K562 (cell line): Measurements from ENCODE around the gene SLC22A23. TPM values are rescaled to one million over a fixed set of nuclear protein-coding genes. Genes with fewer than 3 reads are reported as not detected.

Experiments used
- BACH1 ChIP-seq: fragments of 200-800 bp; sonication (Bioruptor generic); IDR thresholded peaks from 2 replicates; pipeline ENCODE4 v1.6.1; 2016; ENCODE audit warnings: missing genetic modification characterization, missing compliant biosample characterization
- HDAC8 ChIP-seq: fragments of 450-650 bp; IDR thresholded peaks from 2 replicates; pipeline ENCODE4 v1.6.1; 2016; ENCODE audit warnings: mild to moderate bottlenecking, missing genetic modification characterization, moderate library complexity, missing compliant biosample characterization
- IRF1 ChIP-seq: sonication (generic); formaldehyde crosslinking; IDR thresholded peaks from 2 replicates; pipeline ENCODE4 v1.8.0; 2022; ENCODE audit warnings: missing genetic modification reagents, mild to moderate bottlenecking, borderline replicate concordance
- NFE2L1 ChIP-seq: fragments of 450-650 bp; IDR thresholded peaks from 2 replicates; pipeline ENCODE4 v1.6.1; 2016; ENCODE audit warnings: missing genetic modification characterization, low read depth, mild to moderate bottlenecking, missing compliant biosample characterization, moderate library complexity, borderline replicate concordance
- TGIF2 ChIP-seq: sonication (generic); formaldehyde crosslinking; IDR thresholded peaks from 2 replicates; pipeline ENCODE4 v1.8.1; 2022; ENCODE audit warnings: mild to moderate bottlenecking, missing genetic modification reagents, moderate library complexity
- ZNF318 ChIP-seq, 2 experiments: fragments of 450-650 bp; IDR thresholded peaks; 2 replicates each; pipeline ENCODE4 v1.6.1; 2016; ENCODE audit warnings: mild to moderate bottlenecking in 2 of 2, borderline replicate concordance in 1 of 2, low read depth in 1 of 2, moderate library complexity in 1 of 2
- ZNF436 ChIP-seq: fragments of 250-450, 450-650 bp; sonication (Bioruptor Pico); formaldehyde crosslinking; IDR thresholded peaks from 2 replicates; pipeline ENCODE4 v1.7.0; 2020; ENCODE audit warnings: mild to moderate bottlenecking
- ZNF592 ChIP-seq: fragments of 450-650 bp; IDR thresholded peaks from 2 replicates; pipeline ENCODE4 v1.6.1; 2017; ENCODE audit warnings: antibody characterized with exemption, mild to moderate bottlenecking
- ZNF639 ChIP-seq, 2 experiments: fragments of 200-800 bp in 1 of 2; sonication (Bioruptor generic) in 1 of 2; sonication (generic) in 1 of 2; formaldehyde crosslinking in 1 of 2; IDR thresholded peaks in 1 of 2; conservative IDR thresholded peaks in 1 of 2; 2 replicates each; pipeline versions ENCODE4 v1.5.0 to v1.6.1; 2016 to 2020; ENCODE audit warnings: missing compliant biosample characterization in 1 of 2, missing genetic modification characterization in 1 of 2, missing genetic modification reagents in 1 of 2
- polyA plus RNA-seq, 8 experiments: library from polyadenylated mRNA; depleted of rRNA in 4 of 8; stranded (reverse) in 5 of 8; unstranded in 3 of 8; fragments of >200 nt; fragmentation: Nextera tagmentation in 2 of 8; fragmentation: Illumina TruSeq in 1 of 8; extraction: Ambion mirVana in 2 of 8; extraction: Trizol in 1 of 8; gene quantifications; 2 replicates each; pipeline versions ENCODE4 v1.2.1 to v1.2.3, GENCODE V29; 2011 to 2014; ENCODE audit warnings: inconsistent platforms in 1 of 8, missing spikeins in 1 of 8
- total RNA-seq, 7 experiments: library from RNA; depleted of rRNA in 6 of 7; stranded (reverse); fragments of >200 nt in 6 of 7; fragmentation: Illumina TruSeq in 2 of 7; extraction: Trizol in 2 of 7; gene quantifications; 2 replicates each; pipeline versions ENCODE4 v1.2.1 to v1.2.3, GENCODE V29; 2011 to 2021; ENCODE audit warnings: low replicate concordance in 1 of 7

The SLC22A23 gene
- total and polyA plus RNA-seq, 9 of the 15 experiments (the other 6 are each of a cell fraction or from before 2014, with no cell fraction given): 0.30 to 8.7 (median 2.5) TPM

GRCh38 chr6:3324262-3324942, 132.4 kb downstream of the SLC22A23 start (continued):
- no peak for TF ChIP-seq ZNF318 (IDR thresholded peaks at IDR 0.05; ENCODE audit: borderline replicate concordance in 1 of 2, low read depth in 1 of 2)
- no peak for TF ChIP-seq HDAC8
- TF ChIP-seq IRF1 (CRISPR knock-in tag): no peak
- no peak for TF ChIP-seq NFE2L1 (tag)
- peak; percentile 40; the same call in 1 of the 2 replicates for TF ChIP-seq BACH1 (tag)
- no peak for TF ChIP-seq ZNF592
- peak in 1 of 2 experiments; percentile 41; a peak in 1 of 4 replicates for TF ChIP-seq ZNF639 (CRISPR knock-in tag; conservative IDR thresholded peaks at IDR 0.05 in 1 of 2, IDR thresholded peaks at IDR 0.05 in 1 of 2)
- no peak for TF ChIP-seq ZNF436 (CRISPR knock-in tag)
- no peak for TF ChIP-seq TGIF2 (CRISPR knock-in tag)
